ENCODE data around the gene PAM. TPM values are rescaled to one million over a fixed set of nuclear protein-coding genes. Genes with fewer than 3 reads are reported as not detected.

The PAM gene
- total RNA-seq, 5 donors from 2014 or later (not counting 1 experiment from before 2014, with no cell fraction given) = 17.5 to 29.2 (median 23.3) TPM

GRCh38 chr5:102918986-102919610, 164.0 kb downstream of the PAM start:
- no peak for ATAC-seq (replicated peaks in 1 of 4)
- Histone ChIP-seq H3K4me3 (ENCODE audit: control insufficient read depth in 1 of 2, extremely low read depth in 1 of 2, low read length in 1 of 2) (no peak overlapping the region), H3K27ac (ENCODE audit: low read length) (no peak overlapping the region)

GRCh38 chr5:102920762-102921161, 165.7 kb downstream of the PAM start:
- DNase-seq (no peak), ATAC-seq (replicated peaks in 1 of 4) (no peak)
- no peak overlapping the region for H3K27ac ChIP-seq (ENCODE audit: low read length)
- ChIA-PET POLR2A (no interaction called here), CTCF (no interaction called here)
- no peak overlapping the region for H3K27ac Mint-ChIP-seq
- no peaks in the 10 kb centered on the region for H3K4me1 Mint-ChIP-seq
- H3K4me1 ChIP-seq (ENCODE audit: control insufficient read depth in 1 of 2, extremely low read depth in 1 of 2, insufficient read depth in 2 of 2, low read length in 2 of 2) = no peaks in the 10 kb centered on the region
- H3K9me3 Mint-ChIP-seq = no peaks in the 10 kb centered on the region
- no peak overlapping the region for H3K4me3 ChIP-seq (ENCODE audit: control insufficient read depth in 1 of 2, extremely low read depth in 1 of 2, low read length in 1 of 2)
- H3K36me3 Mint-ChIP-seq = peaks cover 31% of the 10 kb centered on the region
- no peak overlapping the region for H3K4me3 Mint-ChIP-seq
- no peaks in the 10 kb centered on the region for H3K27me3 Mint-ChIP-seq
- peaks cover 0 to 2% of the 10 kb centered on the region in 2 donors for H3K36me3 ChIP-seq (ENCODE audit: control insufficient read depth in 2 of 2, extremely low read depth in 1 of 2, insufficient read depth in 1 of 2, low read length in 1 of 2)
- WGBS (ENCODE audit: insufficient coverage) = no CpG with 5 or more reads among the region's 5 CpGs
- H3K27me3 ChIP-seq (replicated peaks in 1 of 2; ENCODE audit: control insufficient read depth in 2 of 2, extremely low read depth in 1 of 2, insufficient read depth in 2 of 2, low read length in 1 of 2) = no peaks in the 10 kb centered on the region
- no peaks in the 10 kb centered on the region for H3K9me3 ChIP-seq

More at GRCh38 chr5:102918986-102919610, 164.0 kb downstream of the PAM start:
- Mint-ChIP-seq H3K4me3 (no peak overlapping the region), H3K27ac (no peak overlapping the region), H3K9me3 (no peaks in the 10 kb centered on the region), H3K27me3 (no peaks in the 10 kb centered on the region), H3K4me1 (no peaks in the 10 kb centered on the region), H3K36me3 (peaks cover 19% of the 10 kb centered on the region)
- WGBS (ENCODE audit: insufficient coverage) = no CpG with 5 or more reads among the region's 1 CpG
- POLR2A ChIA-PET = no interaction called here
- Histone ChIP-seq H3K9me3 (no peaks in the 10 kb centered on the region), H3K4me1 (ENCODE audit: control insufficient read depth in 1 of 2, extremely low read depth in 1 of 2, insufficient read depth in 2 of 2, low read length in 2 of 2) (no peaks in the 10 kb centered on the region), H3K27me3 (replicated peaks in 1 of 2; ENCODE audit: control insufficient read depth in 2 of 2, extremely low read depth in 1 of 2, insufficient read depth in 2 of 2, low read length in 1 of 2) (no peaks in the 10 kb centered on the region), H3K36me3 (ENCODE audit: control insufficient read depth in 2 of 2, extremely low read depth in 1 of 2, insufficient read depth in 1 of 2, low read length in 1 of 2) (no peaks in the 10 kb centered on the region)
- DNase-seq = no peak
- CTCF ChIA-PET = no interaction called here

GRCh38 chr5:102921341-102922044, 166.4 kb downstream of the PAM start:
- no peaks in the 10 kb centered on the region for H3K4me1 Mint-ChIP-seq
- Histone ChIP-seq H3K9me3 (no peaks in the 10 kb centered on the region), H3K36me3 (ENCODE audit: control insufficient read depth in 2 of 2, extremely low read depth in 1 of 2, insufficient read depth in 1 of 2, low read length in 1 of 2) (peaks cover 0 to 3% of the 10 kb centered on the region in 2 donors), H3K27me3 (replicated peaks in 1 of 2; ENCODE audit: control insufficient read depth in 2 of 2, extremely low read depth in 1 of 2, insufficient read depth in 2 of 2, low read length in 1 of 2) (no peaks in the 10 kb centered on the region), H3K4me1 (ENCODE audit: control insufficient read depth in 1 of 2, extremely low read depth in 1 of 2, insufficient read depth in 2 of 2, low read length in 2 of 2) (no peaks in the 10 kb centered on the region), H3K4me3 (ENCODE audit: control insufficient read depth in 1 of 2, extremely low read depth in 1 of 2, low read length in 1 of 2) (no peak overlapping the region), H3K27ac (ENCODE audit: low read length) (no peak overlapping the region)
- ATAC-seq (replicated peaks in 1 of 4) (no peak), DNase-seq (no peak)
- H3K27me3 Mint-ChIP-seq = no peaks in the 10 kb centered on the region
- H3K4me3 Mint-ChIP-seq = no peak overlapping the region
- no peaks in the 10 kb centered on the region for H3K9me3 Mint-ChIP-seq
- peaks cover 31% of the 10 kb centered on the region for H3K36me3 Mint-ChIP-seq
- no peak overlapping the region for H3K27ac Mint-ChIP-seq
- no CpG with 5 or more reads among the region's 1 CpG for WGBS (ENCODE audit: insufficient coverage)
- POLR2A ChIA-PET = no interaction called here
- CTCF ChIA-PET = no interaction called here

GRCh38 chr5:102922111-102922720, 167.1 kb downstream of the PAM start:
- 88% methylated on average over 1 of the region's 6 CpGs for WGBS (ENCODE audit: insufficient coverage)
- CTCF ChIA-PET = no interaction called here

GRCh38 chr5:102922799-102923477, 167.8 kb downstream of the PAM start:
- no peak overlapping the region for H3K4me3 Mint-ChIP-seq
- H3K4me1 Mint-ChIP-seq = no peaks in the 10 kb centered on the region
- peaks cover 0 to 11% of the 10 kb centered on the region in 2 donors for H3K36me3 ChIP-seq (ENCODE audit: control insufficient read depth in 2 of 2, extremely low read depth in 1 of 2, insufficient read depth in 1 of 2, low read length in 1 of 2)
- no peaks in the 10 kb centered on the region for H3K9me3 ChIP-seq
- H3K4me1 ChIP-seq (ENCODE audit: control insufficient read depth in 1 of 2, extremely low read depth in 1 of 2, insufficient read depth in 2 of 2, low read length in 2 of 2) = no peaks in the 10 kb centered on the region
- H3K9me3 Mint-ChIP-seq = no peaks in the 10 kb centered on the region
- ChIA-PET CTCF (no interaction called here), POLR2A (no interaction called here)
- no peak overlapping the region for H3K27ac Mint-ChIP-seq
- 83% methylated on average over 2 of the region's 4 CpGs for WGBS (ENCODE audit: insufficient coverage)
- no peaks in the 10 kb centered on the region for H3K27me3 Mint-ChIP-seq
- H3K36me3 Mint-ChIP-seq = peaks cover 40% of the 10 kb centered on the region
- H3K27ac ChIP-seq (ENCODE audit: low read length) = no peak overlapping the region
- no peaks in the 10 kb centered on the region for H3K27me3 ChIP-seq (replicated peaks in 1 of 2; ENCODE audit: control insufficient read depth in 2 of 2, extremely low read depth in 1 of 2, insufficient read depth in 2 of 2, low read length in 1 of 2)
- DNase-seq (no peak), ATAC-seq (replicated peaks in 1 of 4) (no peak)
- H3K4me3 ChIP-seq (ENCODE audit: control insufficient read depth in 1 of 2, extremely low read depth in 1 of 2, low read length in 1 of 2) = no peak overlapping the region

More at GRCh38 chr5:102922111-102922720, 167.1 kb downstream of the PAM start:
- DNase-seq (no peak), ATAC-seq (replicated peaks in 1 of 4) (no peak)
- H3K9me3 ChIP-seq = no peaks in the 10 kb centered on the region
- H3K27me3 Mint-ChIP-seq = no peaks in the 10 kb centered on the region
- H3K4me1 ChIP-seq (ENCODE audit: control insufficient read depth in 1 of 2, extremely low read depth in 1 of 2, insufficient read depth in 2 of 2, low read length in 2 of 2) = no peaks in the 10 kb centered on the region
- POLR2A ChIA-PET = no interaction called here
- peaks cover 0 to 10% of the 10 kb centered on the region in 2 donors for H3K36me3 ChIP-seq (ENCODE audit: control insufficient read depth in 2 of 2, extremely low read depth in 1 of 2, insufficient read depth in 1 of 2, low read length in 1 of 2)
- no peaks in the 10 kb centered on the region for H3K9me3 Mint-ChIP-seq
- peaks cover 38% of the 10 kb centered on the region for H3K36me3 Mint-ChIP-seq
- H3K4me1 Mint-ChIP-seq = no peaks in the 10 kb centered on the region
- no peaks in the 10 kb centered on the region for H3K27me3 ChIP-seq (replicated peaks in 1 of 2; ENCODE audit: control insufficient read depth in 2 of 2, extremely low read depth in 1 of 2, insufficient read depth in 2 of 2, low read length in 1 of 2)
- H3K4me3 Mint-ChIP-seq = no peak overlapping the region
- no peak overlapping the region for H3K27ac ChIP-seq (ENCODE audit: low read length)
- no peak overlapping the region for H3K4me3 ChIP-seq (ENCODE audit: control insufficient read depth in 1 of 2, extremely low read depth in 1 of 2, low read length in 1 of 2)
- H3K27ac Mint-ChIP-seq = no peak overlapping the region

GRCh38 chr5:102924963-102925362, 169.9 kb downstream of the PAM start:
- H3K27ac Mint-ChIP-seq = no peak overlapping the region
- no peaks in the 10 kb centered on the region for H3K27me3 Mint-ChIP-seq
- Histone ChIP-seq H3K4me1 (ENCODE audit: control insufficient read depth in 1 of 2, extremely low read depth in 1 of 2, insufficient read depth in 2 of 2, low read length in 2 of 2) (no peaks in the 10 kb centered on the region), H3K27me3 (replicated peaks in 1 of 2; ENCODE audit: control insufficient read depth in 2 of 2, extremely low read depth in 1 of 2, insufficient read depth in 2 of 2, low read length in 1 of 2) (no peaks in the 10 kb centered on the region), H3K27ac (ENCODE audit: low read length) (no peak overlapping the region), H3K9me3 (no peaks in the 10 kb centered on the region), H3K36me3 (ENCODE audit: control insufficient read depth in 2 of 2, extremely low read depth in 1 of 2, insufficient read depth in 1 of 2, low read length in 1 of 2) (peaks cover 0 to 11% of the 10 kb centered on the region in 2 donors), H3K4me3 (ENCODE audit: control insufficient read depth in 1 of 2, extremely low read depth in 1 of 2, low read length in 1 of 2) (no peak overlapping the region)
- H3K4me3 Mint-ChIP-seq = no peak overlapping the region
- no peaks in the 10 kb centered on the region for H3K9me3 Mint-ChIP-seq
- no peak for DNase-seq
- CTCF ChIA-PET = interaction anchor here in 1 of 2 donors (0.7 kb wide), 1 partner anchor 680 kb away, joined by 4 read pairs; no protein-coding TSS in a partner anchor
- POLR2A ChIA-PET = no interaction called here
- ATAC-seq (replicated peaks in 1 of 4) = no peak
- no peaks in the 10 kb centered on the region for H3K4me1 Mint-ChIP-seq
- peaks cover 42% of the 10 kb centered on the region for H3K36me3 Mint-ChIP-seq
- no CpG with 5 or more reads among the region's 2 CpGs for WGBS (ENCODE audit: insufficient coverage)

Measured in T-cell (primary cell).